ENCODE results near the gene HHATL. TPM values are rescaled to one million over a fixed set of nuclear protein-coding genes. Genes with fewer than 3 reads are reported as not detected.

HHATL gene
- total RNA-seq, 1 experiment from 2014 or later, result not detected

GRCh38 chr3:42694366-42694765 is 8.2 kb downstream of the HHATL start:
- no peaks in the 10 kb centered on the region for H3K27me3 ChIP-seq (replicated peaks; ENCODE audit: insufficient read depth, low read depth, low read length, poor library complexity)
- ChIA-PET POLR2A (ENCODE audit: low non-redundant PET) (no interaction called here), CTCF (no interaction called here)
- H3K9me3 ChIP-seq (ENCODE audit: low read depth, low read length, poor library complexity, severe bottlenecking), result no peaks in the 10 kb centered on the region
- H3K4me1 ChIP-seq (ENCODE audit: insufficient read depth, low read length, poor library complexity, severe bottlenecking), result no peaks in the 10 kb centered on the region
- H3K27ac ChIP-seq (ENCODE audit: low read depth, low read length, poor library complexity, severe bottlenecking), result no peak overlapping the region
- H3K4me3 ChIP-seq (ENCODE audit: low read depth, low read length, poor library complexity, severe bottlenecking), result no peak overlapping the region
- TF ChIP-seq EZH2 (IDR thresholded peaks at IDR 0.05; ENCODE audit: borderline replicate concordance, low read depth, low read length, poor library complexity, severe bottlenecking), result no peak
- no peak for TF ChIP-seq CTCF (conservative IDR thresholded peaks at IDR 0.05; ENCODE audit: low read depth, low read length)
- DNase-seq (ENCODE audit: low spot score), result no peak
- BruUV-seq (replicated peaks), result no TSS peak
- H3K36me3 ChIP-seq (ENCODE audit: insufficient read depth, low read length, poor library complexity, severe bottlenecking), result no peaks in the 10 kb centered on the region
- intact Hi-C loops (cut with micrococcal nuclease; ENCODE audit: unreplicated experiment), result no loop called here

GRCh38 chr3:42693530-42693930 is 9.1 kb downstream of the HHATL start:
- Histone ChIP-seq H3K27ac (ENCODE audit: low read depth, low read length, poor library complexity, severe bottlenecking) (no peak overlapping the region), H3K9me3 (ENCODE audit: low read depth, low read length, poor library complexity, severe bottlenecking) (no peaks in the 10 kb centered on the region), H3K4me3 (ENCODE audit: low read depth, low read length, poor library complexity, severe bottlenecking) (no peak overlapping the region), H3K4me1 (ENCODE audit: insufficient read depth, low read length, poor library complexity, severe bottlenecking) (no peaks in the 10 kb centered on the region), H3K36me3 (ENCODE audit: insufficient read depth, low read length, poor library complexity, severe bottlenecking) (no peaks in the 10 kb centered on the region), H3K27me3 (replicated peaks; ENCODE audit: insufficient read depth, low read depth, low read length, poor library complexity) (no peaks in the 10 kb centered on the region)
- DNase-seq (ENCODE audit: low spot score), result no peak
- intact Hi-C loops (cut with micrococcal nuclease; ENCODE audit: unreplicated experiment), result no loop called here
- TF ChIP-seq CTCF (conservative IDR thresholded peaks at IDR 0.05; ENCODE audit: low read depth, low read length) (no peak), EZH2 (IDR thresholded peaks at IDR 0.05; ENCODE audit: borderline replicate concordance, low read depth, low read length, poor library complexity, severe bottlenecking) (no peak)
- CTCF ChIA-PET, result no interaction called here
- POLR2A ChIA-PET (ENCODE audit: low non-redundant PET), result no interaction called here
- BruUV-seq (replicated peaks), result no TSS peak

DNA sequence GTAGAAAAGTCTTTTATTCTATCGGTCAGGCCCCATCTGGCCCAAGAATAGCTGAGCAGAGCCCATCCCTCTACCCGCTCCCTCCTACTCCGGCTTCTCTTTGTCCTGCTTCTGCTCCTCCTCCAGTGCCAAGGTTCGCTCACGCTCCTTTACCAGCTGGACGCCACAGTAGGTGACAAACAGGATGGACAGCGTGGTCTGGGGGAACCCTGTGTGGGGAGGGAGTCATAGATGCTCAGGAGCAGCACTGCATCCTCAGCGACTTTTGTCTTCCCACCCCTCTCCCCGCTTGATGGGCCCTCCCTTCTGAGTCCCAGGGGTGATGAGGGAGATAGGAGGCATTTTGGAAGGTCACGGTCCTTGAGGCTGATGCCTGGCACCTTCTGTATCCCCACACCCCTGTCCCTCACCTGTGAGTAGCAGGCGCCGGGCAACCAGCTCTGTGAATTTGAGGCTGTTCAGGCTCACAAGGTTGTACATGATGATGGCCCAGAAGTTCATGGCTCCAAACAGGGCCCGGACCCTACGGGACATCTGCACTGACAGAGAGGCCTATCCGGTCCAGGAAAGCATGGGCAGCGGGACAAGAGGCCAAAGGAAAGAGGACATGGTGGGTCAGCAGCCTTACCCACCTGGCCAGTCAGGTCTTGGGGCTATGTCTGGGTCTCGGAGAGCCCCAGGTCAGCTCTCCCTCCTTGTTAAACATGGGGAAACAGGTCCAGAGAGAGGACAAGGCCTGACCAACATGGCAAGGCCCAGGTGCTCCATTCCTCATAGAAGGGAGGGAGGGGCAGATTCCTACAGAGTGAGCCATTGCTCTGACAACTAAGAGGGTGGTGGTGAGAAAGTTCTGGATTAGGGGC is 9.7 kb downstream of the HHATL start:
- intact Hi-C loops (cut with micrococcal nuclease; ENCODE audit: unreplicated experiment), result no loop called here
- ChIA-PET CTCF (no interaction called here), POLR2A (ENCODE audit: low non-redundant PET) (no interaction called here)
- Histone ChIP-seq H3K9me3 (ENCODE audit: low read depth, low read length, poor library complexity, severe bottlenecking) (no peaks in the 10 kb centered on the region), H3K27me3 (replicated peaks; ENCODE audit: insufficient read depth, low read depth, low read length, poor library complexity) (no peaks in the 10 kb centered on the region), H3K36me3 (ENCODE audit: insufficient read depth, low read length, poor library complexity, severe bottlenecking) (no peaks in the 10 kb centered on the region), H3K4me1 (ENCODE audit: insufficient read depth, low read length, poor library complexity, severe bottlenecking) (no peaks in the 10 kb centered on the region), H3K4me3 (ENCODE audit: low read depth, low read length, poor library complexity, severe bottlenecking) (no peak overlapping the region), H3K27ac (ENCODE audit: low read depth, low read length, poor library complexity, severe bottlenecking) (no peak overlapping the region)
- no peak for DNase-seq (ENCODE audit: low spot score)
- no TSS peak for BruUV-seq (replicated peaks)
- TF ChIP-seq CTCF (conservative IDR thresholded peaks at IDR 0.05; ENCODE audit: low read depth, low read length) (no peak), EZH2 (IDR thresholded peaks at IDR 0.05; ENCODE audit: borderline replicate concordance, low read depth, low read length, poor library complexity, severe bottlenecking) (no peak)
